Brain microvascular endothelial cell (primary cell): Measurements from ENCODE around the gene ADGRV1.

Experiments used
- DNase-seq: peaks from one replicate; pipeline ENCODE4 v3.0.0-alpha.2; 2020
- H3K27ac ChIP-seq: fragments of 250-450 bp; sonication (Bioruptor Pico); 2 replicates; pipeline ENCODE4 v1.5.1; 2020; ENCODE audit warnings: mild to moderate bottlenecking, moderate library complexity
- H3K27me3 ChIP-seq: fragments of 250-450 bp; sonication (Bioruptor Pico); replicated peaks from 2 replicates; pipeline ENCODE4 v1.5.1; 2020; ENCODE audit warnings: mild to moderate bottlenecking
- H3K36me3 ChIP-seq: fragments of 250-450 bp; sonication (Bioruptor Pico); replicated peaks from 2 replicates; pipeline ENCODE4 v1.5.1; 2020; ENCODE audit warnings: mild to moderate bottlenecking
- H3K4me3 ChIP-seq: 2 replicates; pipeline ENCODE4 v1.5.1; 2011; ENCODE audit warnings: low read depth, mild to moderate bottlenecking, control low read depth, low read length, moderate library complexity
- CTCF ChIP-seq: IDR thresholded peaks from 2 replicates; pipeline ENCODE4 v1.5.1; 2011; ENCODE audit warnings: low read depth, mild to moderate bottlenecking, moderate library complexity, low read length, control low read depth, inconsistent platforms; ENCODE audit errors: missing control alignments
- in situ Hi-C: cut with HindIII; loops from 2 replicates; pipeline ENCODE4 v1.10.0; 2017; ENCODE audit warnings: low sequenced_read_pairs, low pct_ligation_motif_present

The ADGRV1 gene

GRCh38 chr5:91103353-91104061, 544.9 kb downstream of the ADGRV1 start:
- no peak overlapping the region for H3K4me3 ChIP-seq
- H3K27me3 ChIP-seq: no peaks in the 10 kb centered on the region
- no peak for DNase-seq
- TF ChIP-seq CTCF: no peak
- in situ Hi-C loops: no loop called here
- no peak overlapping the region for H3K27ac ChIP-seq
- H3K36me3 ChIP-seq: no peaks in the 10 kb centered on the region

- Histone ChIP-seq H3K27ac (no peak overlapping the region), H3K4me3 (no peak overlapping the region), H3K27me3 (no peaks in the 10 kb centered on the region), H3K36me3 (no peaks in the 10 kb centered on the region)
- in situ Hi-C loops: no loop called here
- no peak for TF ChIP-seq CTCF
- no peak for DNase-seq
Measured at GRCh38 chr5:91104062-91104448, 545.5 kb downstream of the ADGRV1 start.

GRCh38 chr5:91106842-91107511, 548.4 kb downstream of the ADGRV1 start:
- DNase-seq: no peak
- Histone ChIP-seq H3K36me3 (no peaks in the 10 kb centered on the region), H3K4me3 (no peak overlapping the region), H3K27ac (no peak overlapping the region), H3K27me3 (no peaks in the 10 kb centered on the region)
- in situ Hi-C loops: no loop called here
- no peak for TF ChIP-seq CTCF

GRCh38 chr5:91109634-91110033, 551.0 kb downstream of the ADGRV1 start:
- Histone ChIP-seq H3K27ac (no peak overlapping the region), H3K36me3 (no peaks in the 10 kb centered on the region), H3K27me3 (no peaks in the 10 kb centered on the region), H3K4me3 (no peak overlapping the region)
- TF ChIP-seq CTCF: peak; percentile 60
- peak; percentile 11 for DNase-seq
- in situ Hi-C loops: no loop called here

- no peaks in the 10 kb centered on the region for H3K36me3 ChIP-seq
- no peaks in the 10 kb centered on the region for H3K27me3 ChIP-seq
- DNase-seq: no peak
- no peak for TF ChIP-seq CTCF
- H3K4me3 ChIP-seq: no peak overlapping the region
- no peak overlapping the region for H3K27ac ChIP-seq
- in situ Hi-C loops: no loop called here
Measured at GRCh38 chr5:91110686-91111085, 552.1 kb downstream of the ADGRV1 start.
